Measurements from ENCODE around the gene ETV5. TPM values are rescaled to one million over a fixed set of nuclear protein-coding genes. Genes with fewer than 3 reads are reported as not detected.

ETV5 gene
- total RNA-seq, 4 donors from 2014 or later = 5.9 to 15.5 (median 9.7) TPM

GRCh38 chr3:186048119-186048518, 60.8 kb downstream of the ETV5 start:
- no peak overlapping the region for H3K27ac ChIP-seq
- H3K4me3 ChIP-seq = no peak overlapping the region
- ATAC-seq = no peak
- 96 to 100% methylated on average over 3 of the region's 3 CpGs for WGBS, 2 donors (ENCODE audit: low coverage in 1 of 2)
- no peak for TF ChIP-seq EP300 (IDR thresholded peaks at IDR 0.05)
- no peak for TF ChIP-seq POLR2A (IDR thresholded peaks at IDR 0.05)
- TF ChIP-seq CTCF (IDR thresholded peaks at IDR 0.05) = no peak
- TF ChIP-seq POLR2AphosphoS5 (IDR thresholded peaks at IDR 0.05) = no peak
- H3K4me1 ChIP-seq = no peaks in the 10 kb centered on the region
- peaks cover 0 to 54% of the 10 kb centered on the region in 2 donors for H3K36me3 ChIP-seq
- no peaks in the 10 kb centered on the region for H3K9me3 ChIP-seq
- H3K27me3 ChIP-seq = no peaks in the 10 kb centered on the region

DNA sequence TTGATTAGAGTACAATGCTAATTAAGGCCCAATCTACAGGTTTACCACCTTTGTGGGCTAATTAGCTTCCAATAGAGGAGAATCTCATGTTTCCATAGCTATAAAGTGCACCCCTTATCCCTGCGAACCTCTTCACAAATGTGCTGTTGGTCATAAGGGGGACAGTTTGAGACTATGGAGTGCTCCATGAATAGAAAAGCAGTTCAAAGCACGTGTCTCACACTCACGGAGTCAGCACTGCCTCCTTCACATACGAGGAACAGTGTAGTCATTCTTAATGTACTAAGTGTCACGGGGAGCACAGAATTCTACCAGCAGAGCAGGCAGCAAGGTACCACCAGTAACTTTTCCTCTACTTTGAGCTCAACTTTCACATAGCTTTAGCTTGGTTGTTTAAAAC, 62.1 kb downstream of the ETV5 start:
- no peaks in the 10 kb centered on the region for H3K4me1 ChIP-seq
- WGBS, 2 donors (ENCODE audit: low coverage in 1 of 2) = 82 to 92% methylated on average over 5 of the region's 5 CpGs
- H3K36me3 ChIP-seq = peaks cover 0 to 48% of the 10 kb centered on the region in 2 donors
- H3K9me3 ChIP-seq = no peaks in the 10 kb centered on the region
- H3K4me3 ChIP-seq = no peak overlapping the region
- TF ChIP-seq CTCF (IDR thresholded peaks at IDR 0.05) (no peak), POLR2AphosphoS5 (IDR thresholded peaks at IDR 0.05) (no peak), EP300 (IDR thresholded peaks at IDR 0.05) (no peak), POLR2A (IDR thresholded peaks at IDR 0.05) (no peak)
- no peaks in the 10 kb centered on the region for H3K27me3 ChIP-seq
- no peak overlapping the region for H3K27ac ChIP-seq
- ATAC-seq = no peak

DNA sequence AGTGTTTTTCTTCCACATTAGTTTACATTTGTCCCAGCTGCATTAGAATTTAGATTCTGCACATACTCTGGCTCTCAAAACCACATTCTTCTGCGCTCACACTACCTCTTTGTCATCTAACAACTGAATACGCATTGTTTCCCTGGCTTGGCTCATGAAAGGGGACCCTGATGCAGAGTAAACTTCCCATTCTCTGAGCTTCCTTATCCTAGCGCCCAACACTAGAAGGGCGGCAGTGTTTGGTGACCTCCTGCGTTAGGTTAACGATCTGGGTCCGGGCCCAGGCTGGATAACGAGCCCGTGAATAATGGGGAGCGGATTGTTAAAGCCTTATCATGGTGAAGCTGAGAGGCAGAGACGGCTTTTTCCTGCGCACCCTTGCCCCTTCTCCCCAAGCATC, 63.9 kb downstream of the ETV5 start:
- Histone ChIP-seq H3K36me3 (peaks cover 0 to 29% of the 10 kb centered on the region in 2 donors), H3K9me3 (no peaks in the 10 kb centered on the region), H3K27ac (no peak overlapping the region), H3K27me3 (no peaks in the 10 kb centered on the region), H3K4me3 (no peak overlapping the region), H3K4me1 (no peaks in the 10 kb centered on the region)
- ATAC-seq = no peak
- TF ChIP-seq EP300 (IDR thresholded peaks at IDR 0.05) (no peak), POLR2AphosphoS5 (IDR thresholded peaks at IDR 0.05) (no peak)
- 37 to 67% methylated on average over 4 to 12 of the region's 12 CpGs for WGBS, 2 donors (ENCODE audit: low coverage in 1 of 2)

DNA sequence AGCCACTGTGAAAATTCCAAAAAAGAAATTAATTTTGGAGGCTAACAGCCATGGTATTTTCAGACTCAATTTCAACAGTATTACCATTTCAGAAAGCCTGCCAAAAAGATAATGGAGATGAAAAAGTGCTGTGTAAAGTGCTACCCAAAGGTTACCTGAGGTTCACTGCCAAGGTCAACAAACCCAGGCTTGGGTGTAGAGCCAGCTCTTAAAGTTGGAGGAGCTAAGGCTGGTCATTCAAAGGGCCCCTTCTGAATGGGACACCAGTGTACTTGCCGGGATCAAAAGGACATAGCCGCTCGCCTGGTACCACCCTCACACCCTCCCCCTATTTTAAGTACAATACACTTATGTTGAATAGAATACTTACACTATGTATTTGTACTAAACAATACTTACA, 64.5 kb downstream of the ETV5 start:
- Histone ChIP-seq H3K36me3 (peaks cover 0 to 24% of the 10 kb centered on the region in 2 donors), H3K9me3 (no peaks in the 10 kb centered on the region), H3K27me3 (no peaks in the 10 kb centered on the region), H3K4me1 (no peaks in the 10 kb centered on the region), H3K27ac (no peak overlapping the region), H3K4me3 (no peak overlapping the region)
- WGBS, 2 donors (ENCODE audit: low coverage in 1 of 2) = 92 to 100% methylated on average over 3 of the region's 3 CpGs
- ATAC-seq = no peak
- no peak for TF ChIP-seq EP300 (IDR thresholded peaks at IDR 0.05)
- no peak for TF ChIP-seq CTCF (IDR thresholded peaks at IDR 0.05)
- TF ChIP-seq POLR2AphosphoS5 (IDR thresholded peaks at IDR 0.05) = no peak

DNA sequence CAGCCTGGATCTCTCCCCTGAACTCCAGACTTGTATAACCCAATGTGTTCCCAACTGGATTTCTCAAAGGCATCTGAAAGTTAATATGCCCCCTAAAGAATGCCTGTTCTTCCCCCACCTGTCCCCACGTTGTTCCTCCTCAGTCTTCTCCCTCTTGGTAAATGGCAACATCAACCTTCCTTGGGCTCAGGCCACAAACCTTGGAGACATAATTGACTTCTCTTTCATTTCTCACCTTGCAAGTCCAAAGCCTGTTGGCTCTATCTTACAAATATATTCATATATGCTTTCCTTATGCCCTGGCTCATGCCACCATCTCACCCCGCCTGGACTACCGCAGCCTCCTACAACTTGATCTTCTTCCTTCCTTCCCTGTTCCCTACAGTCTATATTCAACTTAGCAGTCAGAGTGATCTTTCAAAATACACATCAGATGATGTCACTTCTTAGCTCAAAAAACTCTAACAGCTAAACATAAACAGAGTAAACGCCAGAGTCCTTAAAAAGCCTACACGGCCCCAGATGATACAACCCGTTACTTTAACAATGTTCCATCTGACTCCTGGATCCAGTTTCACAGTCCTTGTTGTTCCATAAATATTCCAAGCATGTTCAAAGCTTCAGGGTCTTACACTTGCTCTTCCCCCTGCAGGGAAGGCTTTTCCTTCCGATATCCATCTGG, 66.2 kb downstream of the ETV5 start:
- H3K27me3 ChIP-seq = peaks cover 4% of the 10 kb centered on the region
- TF ChIP-seq POLR2A (IDR thresholded peaks at IDR 0.05) (no peak), CTCF (IDR thresholded peaks at IDR 0.05) (no peak), POLR2AphosphoS5 (IDR thresholded peaks at IDR 0.05) (no peak), EP300 (IDR thresholded peaks at IDR 0.05) (no peak)
- H3K4me1 ChIP-seq = no peaks in the 10 kb centered on the region
- no peak overlapping the region for H3K27ac ChIP-seq
- peaks cover 0 to 11% (median 0%) of the 10 kb centered on the region in 3 donors for H3K9me3 ChIP-seq
- no peak for ATAC-seq
- WGBS, 2 donors (ENCODE audit: low coverage in 1 of 2) = 72 to 75% methylated on average over 7 of the region's 7 CpGs
- peaks cover 0 to 6% of the 10 kb centered on the region in 2 donors for H3K36me3 ChIP-seq
- H3K4me3 ChIP-seq = no peak overlapping the region
